GM21717 (cell line): ENCODE measurements around the gene ATXN3.

Experiments
- ATAC-seq: cut with Tn5 transposase; IDR thresholded peaks from one replicate; pipeline ENCODE4 v1.9.1; 2021; ENCODE audit warnings: mild to moderate bottlenecking, moderate library complexity; ENCODE audit not compliant: unreplicated experiment

ATXN3 gene

GRCh38 chr14:92010644-92011043 lies 95.7 kb downstream of the ATXN3 start:
- ATAC-seq = no peak

- no peak for ATAC-seq
Observed at GRCh38 chr14:92009604-92010003, 96.8 kb downstream of the ATXN3 start.
